ENCODE data around the gene KRT82. TPM values are rescaled to one million over a fixed set of nuclear protein-coding genes. Genes with fewer than 3 reads are reported as not detected.
"Not testable (repeated sequence)": the region's sequence is repeated elsewhere in the genome, so short reads cannot be mapped to it uniquely, and the experiment has no call there.

KRT82 gene
- total RNA-seq, 1 donor from 2014 or later, result not detected

- peaks cover 10% of the 10 kb centered on the region for H3K27me3 Mint-ChIP-seq
- ATAC-seq (ENCODE audit: low read depth) (no peak), DNase-seq (no peak)
- no peaks in the 10 kb centered on the region for H3K4me1 Mint-ChIP-seq
- no peak overlapping the region for H3K27ac Mint-ChIP-seq
- no peaks in the 10 kb centered on the region for H3K9me3 Mint-ChIP-seq
- intact Hi-C loops (cut with micrococcal nuclease), result no loop called here
- no peak for TF ChIP-seq CTCF (IDR thresholded peaks at IDR 0.05)
- H3K36me3 Mint-ChIP-seq (ENCODE audit: low read depth), result no peaks in the 10 kb centered on the region
- ChIA-PET CTCF (no interaction called here), POLR2A (no interaction called here)
- no peak overlapping the region for H3K4me3 Mint-ChIP-seq
Observed at GRCh38 chr12:52413782-52414345, 7.7 kb upstream of the KRT82 start.

- H3K9me3 Mint-ChIP-seq, result no peaks in the 10 kb centered on the region
Observed at GRCh38 chr12:52413202-52413601, 7.1 kb upstream of the KRT82 start.

GRCh38 chr12:52411815-52412214 is 5.7 kb upstream of the KRT82 start:
- Mint-ChIP-seq H3K36me3 (ENCODE audit: low read depth) (no peaks in the 10 kb centered on the region), H3K9me3 (no peaks in the 10 kb centered on the region), H3K27ac (no peak overlapping the region), H3K27me3 (peaks cover 16% of the 10 kb centered on the region), H3K4me1 (no peaks in the 10 kb centered on the region), H3K4me3 (no peak overlapping the region)
- intact Hi-C loops (cut with micrococcal nuclease), result no loop called here
- ATAC-seq (ENCODE audit: low read depth), result no peak
- DNase-seq, result no peak
- POLR2A ChIA-PET, result no interaction called here
- CTCF ChIA-PET, result no interaction called here
- TF ChIP-seq CTCF (IDR thresholded peaks at IDR 0.05), result no peak

More at GRCh38 chr12:52413202-52413601, 7.1 kb upstream of the KRT82 start:
- H3K27me3 Mint-ChIP-seq, result peaks cover 11% of the 10 kb centered on the region
- H3K36me3 Mint-ChIP-seq (ENCODE audit: low read depth), result no peaks in the 10 kb centered on the region
- DNase-seq (no peak), ATAC-seq (ENCODE audit: low read depth) (no peak)
- no peaks in the 10 kb centered on the region for H3K4me1 Mint-ChIP-seq
- TF ChIP-seq CTCF (IDR thresholded peaks at IDR 0.05), result no peak
- H3K4me3 Mint-ChIP-seq, result no peak overlapping the region
- CTCF ChIA-PET, result no interaction called here
- POLR2A ChIA-PET, result no interaction called here
- intact Hi-C loops (cut with micrococcal nuclease), result no loop called here
- H3K27ac Mint-ChIP-seq, result no peak overlapping the region

- intact Hi-C loops (cut with micrococcal nuclease); H3K9me3 Mint-ChIP-seq; DNase-seq; H3K36me3 Mint-ChIP-seq (ENCODE audit: low read depth); H3K27ac Mint-ChIP-seq; H3K4me3 Mint-ChIP-seq; CTCF ChIA-PET; ATAC-seq (ENCODE audit: low read depth); H3K4me1 Mint-ChIP-seq; POLR2A ChIA-PET: not testable (repeated sequence)
- H3K27me3 Mint-ChIP-seq, result peaks cover 16% of the 10 kb centered on the region
Observed at GRCh38 chr12:52410589-52411248, 4.6 kb upstream of the KRT82 start.

- H3K4me1 Mint-ChIP-seq, result no peaks in the 10 kb centered on the region
- no peaks in the 10 kb centered on the region for H3K36me3 Mint-ChIP-seq (ENCODE audit: low read depth)
- H3K27me3 Mint-ChIP-seq, result peaks cover 10% of the 10 kb centered on the region
- H3K4me3 Mint-ChIP-seq, result no peak overlapping the region
- no peaks in the 10 kb centered on the region for H3K9me3 Mint-ChIP-seq
- ChIA-PET CTCF (no interaction called here), POLR2A (no interaction called here)
- intact Hi-C loops (cut with micrococcal nuclease), result no loop called here
- H3K27ac Mint-ChIP-seq, result no peak overlapping the region
- no peak for DNase-seq
- TF ChIP-seq CTCF (IDR thresholded peaks at IDR 0.05), result no peak
- ATAC-seq (ENCODE audit: low read depth), result no peak
Observed at GRCh38 chr12:52407918-52408317, 1.8 kb upstream of the KRT82 start.

GRCh38 chr12:52404951-52405350 is 1.2 kb downstream of the KRT82 start:
- CTCF ChIA-PET, result no interaction called here
- POLR2A ChIA-PET, result no interaction called here
- ATAC-seq (ENCODE audit: low read depth) (no peak), DNase-seq (no peak)
- Mint-ChIP-seq H3K9me3 (no peaks in the 10 kb centered on the region), H3K4me3 (no peak overlapping the region), H3K4me1 (no peaks in the 10 kb centered on the region), H3K27me3 (peaks cover 7% of the 10 kb centered on the region), H3K27ac (no peak overlapping the region), H3K36me3 (ENCODE audit: low read depth) (no peaks in the 10 kb centered on the region)
- TF ChIP-seq CTCF (IDR thresholded peaks at IDR 0.05), result no peak
- intact Hi-C loops (cut with micrococcal nuclease), result no loop called here
